K562 (cell line): Measurements from ENCODE around the gene MSH3. TPM values are rescaled to one million over a fixed set of nuclear protein-coding genes. Genes with fewer than 3 reads are reported as not detected.

Experiments used
- BRCA1 ChIP-seq, 2 experiments: fragments of 450-650 bp in 1 of 2; sonication (generic) in 1 of 2; formaldehyde crosslinking in 1 of 2; IDR thresholded peaks; 2 replicates each; pipeline versions ENCODE4 v1.5.0 to v1.6.1; 2017 to 2020; ENCODE audit warnings: mild to moderate bottlenecking in 1 of 2, missing genetic modification reagents in 1 of 2
- DDX20 ChIP-seq: fragments of 450-650 bp; IDR thresholded peaks from 2 replicates; pipeline ENCODE4 v1.6.1; 2016; ENCODE audit warnings: missing genetic modification characterization, low read depth, mild to moderate bottlenecking, missing compliant biosample characterization, moderate library complexity
- POLR3G ChIP-seq: IDR thresholded peaks from 2 replicates; pipeline ENCODE4 v1.6.1; 2011; ENCODE audit not compliant: insufficient read length, insufficient replicate concordance; ENCODE audit errors: extremely low read depth
- RBM22 ChIP-seq: fragments of 200-400 bp; formaldehyde crosslinking; IDR thresholded peaks from 2 replicates; pipeline ENCODE4 v1.6.1; 2018; ENCODE audit warnings: low read length, low read depth; ENCODE audit not compliant: poor library complexity, severe bottlenecking
- SMAD2 ChIP-seq: fragments of 150-350 bp; IDR thresholded peaks from 2 replicates; pipeline ENCODE4 v1.6.1; 2014; ENCODE audit warnings: low read depth, mild to moderate bottlenecking, low read length
- TAF15 ChIP-seq: fragments of 200-400 bp; formaldehyde crosslinking; IDR thresholded peaks from 2 replicates; pipeline ENCODE4 v1.6.1; 2017; ENCODE audit warnings: mild to moderate bottlenecking, low read depth, low read length, moderate library complexity
- ZNF263 ChIP-seq: sonication (generic); formaldehyde crosslinking; IDR thresholded peaks from 2 replicates; pipeline ENCODE4 v1.8.0; 2022; ENCODE audit warnings: mild to moderate bottlenecking, missing genetic modification reagents, borderline replicate concordance
- ZNF830 ChIP-seq: fragments of 250-450 bp; sonication (Bioruptor Pico); IDR thresholded peaks from 2 replicates; pipeline ENCODE4 v1.5.0; 2021; ENCODE audit warnings: mild to moderate bottlenecking
- polyA plus RNA-seq, 8 experiments: library from polyadenylated mRNA; depleted of rRNA in 4 of 8; stranded (reverse) in 5 of 8; unstranded in 3 of 8; fragments of >200 nt; fragmentation: Nextera tagmentation in 2 of 8; fragmentation: Illumina TruSeq in 1 of 8; extraction: Ambion mirVana in 2 of 8; extraction: Trizol in 1 of 8; gene quantifications; 2 replicates each; pipeline versions ENCODE4 v1.2.1 to v1.2.3, GENCODE V29; 2011 to 2014; ENCODE audit warnings: inconsistent platforms in 1 of 8, missing spikeins in 1 of 8
- total RNA-seq, 7 experiments: library from RNA; depleted of rRNA in 6 of 7; stranded (reverse); fragments of >200 nt in 6 of 7; fragmentation: Illumina TruSeq in 2 of 7; extraction: Trizol in 2 of 7; gene quantifications; 2 replicates each; pipeline versions ENCODE4 v1.2.1 to v1.2.3, GENCODE V29; 2011 to 2021; ENCODE audit warnings: low replicate concordance in 1 of 7
- TF ChIP-seq, protein P1 (sequence below): fragments of 450-650 bp; IDR thresholded peaks from 2 replicates; pipeline ENCODE4 v1.6.1; 2017; ENCODE audit warnings: antibody characterized with exemption, mild to moderate bottlenecking
- TF ChIP-seq, protein P2 (sequence below): fragments of 200-800 bp; sonication (Bioruptor generic); IDR thresholded peaks from 2 replicates; pipeline ENCODE4 v1.6.1; 2016; ENCODE audit warnings: missing genetic modification characterization, missing compliant biosample characterization
- TF ChIP-seq, protein P3 (sequence below): fragments of 450-650 bp; formaldehyde crosslinking; IDR thresholded peaks from 2 replicates; pipeline ENCODE4 v1.4.0; 2022; ENCODE audit warnings: missing genetic modification characterization

Gene MSH3
- total and polyA plus RNA-seq, 9 of the 15 experiments (the other 6 are each of a cell fraction or from before 2014, with no cell fraction given) = 3.9 to 17.2 (median 13.2) TPM

DNA sequence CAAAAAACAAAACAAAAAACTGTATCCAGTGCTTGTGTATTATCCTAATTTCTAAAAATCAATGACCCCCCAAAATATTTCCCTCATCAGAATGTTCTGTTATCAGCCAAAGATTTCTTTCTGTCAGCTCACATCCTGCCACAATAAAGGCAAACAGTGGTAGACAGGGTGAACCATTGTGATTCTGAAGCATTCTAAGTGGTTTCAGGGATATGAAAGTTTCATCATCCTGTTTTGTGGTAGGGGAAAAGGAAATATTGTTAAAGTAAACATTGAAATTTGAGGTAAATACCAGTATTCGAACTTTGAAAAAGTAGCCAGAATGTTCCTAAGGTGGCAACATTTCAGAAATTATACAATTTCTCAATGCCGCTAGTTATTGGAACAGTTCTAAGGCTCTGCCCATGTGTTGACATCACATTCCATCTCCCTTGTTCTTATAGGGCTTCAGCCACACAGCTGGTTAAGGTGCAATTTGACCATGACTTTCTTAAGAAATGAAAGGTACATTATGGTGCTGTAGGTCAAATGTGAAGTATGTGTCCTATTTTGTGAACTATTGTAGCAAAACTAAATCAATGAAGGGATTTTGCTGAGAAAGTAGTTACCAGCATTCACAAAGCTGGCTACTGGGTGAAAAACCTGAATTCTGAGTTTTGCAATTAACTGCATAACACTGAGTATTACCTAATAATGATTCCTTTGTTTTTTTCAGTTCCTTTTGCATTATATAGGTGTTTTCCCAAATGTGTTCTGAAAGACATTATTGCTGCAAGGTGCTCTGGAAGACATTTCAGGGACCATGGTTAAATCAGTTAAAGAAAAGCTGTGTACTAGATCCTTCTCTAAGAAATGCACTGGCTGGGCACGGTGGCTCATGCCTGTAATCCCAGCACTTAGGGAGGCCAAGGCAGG is 198.1 kb downstream of the MSH3 start (continued):
- TF ChIP-seq RBM22 (no peak), TAF15 (no peak), SMAD2 (no peak), POLR3G (no peak), DDX20 (tag) (no peak), ZNF830 (CRISPR knock-in tag) (no peak), ZNF263 (CRISPR knock-in tag) (no peak), BRCA1 (IDR thresholded peaks at IDR 0.05) (no peak), BRCA1 (CRISPR knock-in tag; IDR thresholded peaks at IDR 0.05) (no peak)
- TF ChIP-seq, protein P1, sequence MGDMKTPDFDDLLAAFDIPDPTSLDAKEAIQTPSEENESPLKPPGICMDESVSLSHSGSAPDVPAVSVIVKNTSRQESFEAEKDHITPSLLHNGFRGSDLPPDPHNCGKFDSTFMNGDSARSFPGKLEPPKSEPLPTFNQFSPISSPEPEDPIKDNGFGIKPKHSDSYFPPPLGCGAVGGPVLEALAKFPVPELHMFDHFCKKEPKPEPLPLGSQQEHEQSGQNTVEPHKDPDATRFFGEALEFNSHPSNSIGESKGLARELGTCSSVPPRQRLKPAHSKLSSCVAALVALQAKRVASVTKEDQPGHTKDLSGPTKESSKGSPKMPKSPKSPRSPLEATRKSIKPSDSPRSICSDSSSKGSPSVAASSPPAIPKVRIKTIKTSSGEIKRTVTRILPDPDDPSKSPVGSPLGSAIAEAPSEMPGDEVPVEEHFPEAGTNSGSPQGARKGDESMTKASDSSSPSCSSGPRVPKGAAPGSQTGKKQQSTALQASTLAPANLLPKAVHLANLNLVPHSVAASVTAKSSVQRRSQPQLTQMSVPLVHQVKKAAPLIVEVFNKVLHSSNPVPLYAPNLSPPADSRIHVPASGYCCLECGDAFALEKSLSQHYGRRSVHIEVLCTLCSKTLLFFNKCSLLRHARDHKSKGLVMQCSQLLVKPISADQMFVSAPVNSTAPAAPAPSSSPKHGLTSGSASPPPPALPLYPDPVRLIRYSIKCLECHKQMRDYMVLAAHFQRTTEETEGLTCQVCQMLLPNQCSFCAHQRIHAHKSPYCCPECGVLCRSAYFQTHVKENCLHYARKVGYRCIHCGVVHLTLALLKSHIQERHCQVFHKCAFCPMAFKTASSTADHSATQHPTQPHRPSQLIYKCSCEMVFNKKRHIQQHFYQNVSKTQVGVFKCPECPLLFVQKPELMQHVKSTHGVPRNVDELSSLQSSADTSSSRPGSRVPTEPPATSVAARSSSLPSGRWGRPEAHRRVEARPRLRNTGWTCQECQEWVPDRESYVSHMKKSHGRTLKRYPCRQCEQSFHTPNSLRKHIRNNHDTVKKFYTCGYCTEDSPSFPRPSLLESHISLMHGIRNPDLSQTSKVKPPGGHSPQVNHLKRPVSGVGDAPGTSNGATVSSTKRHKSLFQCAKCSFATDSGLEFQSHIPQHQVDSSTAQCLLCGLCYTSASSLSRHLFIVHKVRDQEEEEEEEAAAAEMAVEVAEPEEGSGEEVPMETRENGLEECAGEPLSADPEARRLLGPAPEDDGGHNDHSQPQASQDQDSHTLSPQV = no peak
- TF ChIP-seq, protein P2, sequence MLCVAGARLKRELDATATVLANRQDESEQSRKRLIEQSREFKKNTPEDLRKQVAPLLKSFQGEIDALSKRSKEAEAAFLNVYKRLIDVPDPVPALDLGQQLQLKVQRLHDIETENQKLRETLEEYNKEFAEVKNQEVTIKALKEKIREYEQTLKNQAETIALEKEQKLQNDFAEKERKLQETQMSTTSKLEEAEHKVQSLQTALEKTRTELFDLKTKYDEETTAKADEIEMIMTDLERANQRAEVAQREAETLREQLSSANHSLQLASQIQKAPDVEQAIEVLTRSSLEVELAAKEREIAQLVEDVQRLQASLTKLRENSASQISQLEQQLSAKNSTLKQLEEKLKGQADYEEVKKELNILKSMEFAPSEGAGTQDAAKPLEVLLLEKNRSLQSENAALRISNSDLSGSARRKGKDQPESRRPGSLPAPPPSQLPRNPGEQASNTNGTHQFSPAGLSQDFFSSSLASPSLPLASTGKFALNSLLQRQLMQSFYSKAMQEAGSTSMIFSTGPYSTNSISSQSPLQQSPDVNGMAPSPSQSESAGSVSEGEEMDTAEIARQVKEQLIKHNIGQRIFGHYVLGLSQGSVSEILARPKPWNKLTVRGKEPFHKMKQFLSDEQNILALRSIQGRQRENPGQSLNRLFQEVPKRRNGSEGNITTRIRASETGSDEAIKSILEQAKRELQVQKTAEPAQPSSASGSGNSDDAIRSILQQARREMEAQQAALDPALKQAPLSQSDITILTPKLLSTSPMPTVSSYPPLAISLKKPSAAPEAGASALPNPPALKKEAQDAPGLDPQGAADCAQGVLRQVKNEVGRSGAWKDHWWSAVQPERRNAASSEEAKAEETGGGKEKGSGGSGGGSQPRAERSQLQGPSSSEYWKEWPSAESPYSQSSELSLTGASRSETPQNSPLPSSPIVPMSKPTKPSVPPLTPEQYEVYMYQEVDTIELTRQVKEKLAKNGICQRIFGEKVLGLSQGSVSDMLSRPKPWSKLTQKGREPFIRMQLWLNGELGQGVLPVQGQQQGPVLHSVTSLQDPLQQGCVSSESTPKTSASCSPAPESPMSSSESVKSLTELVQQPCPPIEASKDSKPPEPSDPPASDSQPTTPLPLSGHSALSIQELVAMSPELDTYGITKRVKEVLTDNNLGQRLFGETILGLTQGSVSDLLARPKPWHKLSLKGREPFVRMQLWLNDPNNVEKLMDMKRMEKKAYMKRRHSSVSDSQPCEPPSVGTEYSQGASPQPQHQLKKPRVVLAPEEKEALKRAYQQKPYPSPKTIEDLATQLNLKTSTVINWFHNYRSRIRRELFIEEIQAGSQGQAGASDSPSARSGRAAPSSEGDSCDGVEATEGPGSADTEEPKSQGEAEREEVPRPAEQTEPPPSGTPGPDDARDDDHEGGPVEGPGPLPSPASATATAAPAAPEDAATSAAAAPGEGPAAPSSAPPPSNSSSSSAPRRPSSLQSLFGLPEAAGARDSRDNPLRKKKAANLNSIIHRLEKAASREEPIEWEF (CRISPR knock-in tag) = no peak
- TF ChIP-seq, protein P3, sequence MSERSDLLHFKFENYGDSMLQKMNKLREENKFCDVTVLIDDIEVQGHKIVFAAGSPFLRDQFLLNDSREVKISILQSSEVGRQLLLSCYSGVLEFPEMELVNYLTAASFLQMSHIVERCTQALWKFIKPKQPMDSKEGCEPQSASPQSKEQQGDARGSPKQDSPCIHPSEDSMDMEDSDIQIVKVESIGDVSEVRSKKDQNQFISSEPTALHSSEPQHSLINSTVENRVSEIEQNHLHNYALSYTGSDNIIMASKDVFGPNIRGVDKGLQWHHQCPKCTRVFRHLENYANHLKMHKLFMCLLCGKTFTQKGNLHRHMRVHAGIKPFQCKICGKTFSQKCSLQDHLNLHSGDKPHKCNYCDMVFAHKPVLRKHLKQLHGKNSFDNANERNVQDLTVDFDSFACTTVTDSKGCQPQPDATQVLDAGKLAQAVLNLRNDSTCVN = no peak
